COLO829 (cell line): ENCODE results near the gene LUZP1.

Source experiments
- DNase-seq: peaks from one replicate; pipeline ENCODE4 v3.0.0; 2012; ENCODE audit warnings: low spot score

Gene LUZP1

GRCh38 chr1:23116216-23116836 lies 52.3 kb downstream of the LUZP1 start:
- no peak for DNase-seq

- DNase-seq: no peak
Observed at GRCh38 chr1:23114424-23115079, 54.1 kb downstream of the LUZP1 start.

- no peak for DNase-seq
Observed at GRCh38 chr1:23111600-23112535, 56.8 kb downstream of the LUZP1 start.

GRCh38 chr1:23110391-23110790 lies 58.3 kb downstream of the LUZP1 start:
- DNase-seq: no peak

- DNase-seq: no peak
Observed at GRCh38 chr1:23108918-23109533, 59.6 kb downstream of the LUZP1 start.

- peak; percentile 53 for DNase-seq
Observed at GRCh38 chr1:23103001-23103889, 65.4 kb downstream of the LUZP1 start.

GRCh38 chr1:23102289-23102688 lies 66.4 kb downstream of the LUZP1 start:
- no peak for DNase-seq

GRCh38 chr1:23101887-23102286 lies 66.8 kb downstream of the LUZP1 start:
- no peak for DNase-seq

- DNase-seq: no peak
Observed at GRCh38 chr1:23101101-23101827, 67.4 kb downstream of the LUZP1 start.

- no peak for DNase-seq
Observed at GRCh38 chr1:23100074-23100748, 68.4 kb downstream of the LUZP1 start.

- no peak for DNase-seq
Observed at GRCh38 chr1:23099171-23099536, 69.5 kb downstream of the LUZP1 start.

- peak; percentile 63 for DNase-seq
Observed at GRCh38 chr1:23098463-23099170, 70.0 kb downstream of the LUZP1 start.

GRCh38 chr1:23097316-23097715 lies 71.3 kb downstream of the LUZP1 start:
- DNase-seq: no peak

- DNase-seq: no peak
Observed at GRCh38 chr1:23092447-23092846, 76.2 kb downstream of the LUZP1 start.

GRCh38 chr1:23091545-23091944 lies 77.1 kb downstream of the LUZP1 start:
- no peak for DNase-seq

- no peak for DNase-seq
Observed at GRCh38 chr1:23090056-23090455, 78.6 kb downstream of the LUZP1 start.

- no peak for DNase-seq
Observed at GRCh38 chr1:23088027-23088426, 80.6 kb downstream of the LUZP1 start.

- no peak for DNase-seq
Observed at GRCh38 chr1:23085696-23086095, 83.0 kb downstream of the LUZP1 start.

GRCh38 chr1:23084880-23085279 lies 83.8 kb downstream of the LUZP1 start:
- no peak for DNase-seq
